ENCODE data around the gene NCAPD3.

The NCAPD3 gene

DNA sequence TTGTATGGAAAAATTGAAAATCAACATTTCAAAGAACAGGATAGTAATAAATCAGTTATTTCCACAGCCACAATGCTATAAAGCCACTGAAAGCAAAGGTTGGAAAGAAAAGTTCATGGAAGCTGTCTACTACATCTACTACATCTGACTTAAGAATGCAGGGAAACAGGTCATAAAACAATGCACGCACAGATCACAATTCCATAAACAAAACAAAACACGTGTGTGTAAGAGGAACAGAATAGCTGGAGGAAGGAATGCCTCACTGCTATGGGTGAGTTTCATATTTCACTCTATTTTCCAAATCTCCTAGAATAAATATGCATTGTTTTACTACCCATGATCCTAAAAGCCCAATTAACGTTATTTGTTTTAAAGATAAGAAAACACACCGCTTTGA, 66.3 kb downstream of the NCAPD3 start:
- no peak for DNase-seq

DNA sequence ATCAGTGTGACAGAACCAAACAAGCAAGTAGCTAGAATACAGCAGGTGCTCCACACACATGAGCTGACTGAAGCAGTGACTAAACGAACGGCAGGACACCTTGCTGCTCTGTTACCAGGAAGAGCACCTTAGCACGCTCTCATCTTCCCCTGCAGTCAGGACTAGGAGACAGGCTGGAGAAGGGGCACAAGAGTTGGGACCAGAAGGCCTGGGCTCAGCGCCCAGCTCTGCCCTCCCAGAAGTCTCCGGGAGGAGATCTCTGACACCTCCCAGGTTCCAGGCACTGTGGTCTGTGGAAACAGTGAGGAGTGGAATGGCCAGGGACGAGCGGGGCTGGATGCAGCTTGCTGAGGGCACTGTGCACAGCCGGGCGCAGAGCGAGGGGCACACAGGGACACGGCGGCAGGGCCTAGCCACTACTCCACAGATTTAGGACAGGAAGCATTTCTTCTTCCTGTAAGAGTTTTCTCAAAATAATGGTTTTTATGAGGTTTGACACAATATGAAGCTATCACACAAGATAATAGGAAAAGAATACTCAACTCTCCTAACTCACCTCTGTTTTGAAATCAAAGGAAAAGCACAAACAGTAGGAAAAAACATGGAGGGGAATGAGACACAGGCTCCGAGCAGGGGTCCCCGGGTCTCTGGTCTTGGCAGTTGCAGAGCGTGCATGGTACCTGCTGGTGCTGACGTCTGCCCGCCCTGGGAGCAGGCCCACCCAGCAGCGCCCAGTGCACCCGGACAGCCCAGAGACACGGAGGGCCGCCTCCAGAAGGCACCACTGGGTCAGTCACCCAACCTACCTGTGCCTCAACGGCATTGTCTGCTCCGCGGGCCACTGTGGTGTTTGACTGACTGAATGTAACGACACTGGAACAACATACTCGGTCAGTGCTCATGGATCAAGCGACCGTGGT, 67.6 kb downstream of the NCAPD3 start:
- DNase-seq, result no peak

DNA sequence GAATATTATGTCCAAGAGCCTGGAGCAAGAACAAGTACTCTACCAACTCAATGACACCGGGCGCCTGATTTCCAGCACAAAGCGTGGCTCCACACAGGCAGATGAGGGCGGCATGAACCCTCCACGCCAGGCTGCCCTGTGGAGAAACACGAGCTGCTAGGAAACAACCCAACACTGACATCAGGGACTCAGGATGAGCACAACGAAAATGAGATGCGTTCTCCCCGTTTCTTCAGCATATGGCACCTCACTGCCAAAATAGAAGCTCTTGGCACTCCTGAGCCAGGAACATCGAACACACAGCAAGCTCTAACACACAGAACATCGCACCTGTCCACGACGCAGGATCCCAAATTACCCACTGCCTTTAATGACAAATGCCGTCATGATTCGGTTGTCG, 68.3 kb downstream of the NCAPD3 start:
- DNase-seq, result no peak

DNA sequence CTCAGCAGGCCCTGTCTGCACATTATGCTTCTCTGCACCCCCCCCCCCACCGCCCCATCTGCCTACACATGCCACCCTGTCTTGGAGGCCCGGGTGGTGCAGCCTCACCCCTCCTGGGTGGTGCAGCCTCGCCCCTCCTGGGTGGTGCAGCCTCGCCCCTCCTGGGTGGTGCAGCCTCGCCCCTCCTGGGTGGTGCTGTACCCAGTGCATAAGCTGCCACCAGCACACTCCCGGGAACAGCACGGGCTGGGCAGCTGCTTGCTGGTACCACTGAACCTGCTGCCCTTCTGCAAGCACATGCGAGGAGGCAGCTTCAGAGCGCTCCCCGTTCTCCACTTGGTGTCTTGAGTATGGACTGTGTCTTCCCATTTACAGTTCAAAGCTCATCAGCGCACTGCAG, 69.3 kb downstream of the NCAPD3 start:
- no peak for DNase-seq

DNA sequence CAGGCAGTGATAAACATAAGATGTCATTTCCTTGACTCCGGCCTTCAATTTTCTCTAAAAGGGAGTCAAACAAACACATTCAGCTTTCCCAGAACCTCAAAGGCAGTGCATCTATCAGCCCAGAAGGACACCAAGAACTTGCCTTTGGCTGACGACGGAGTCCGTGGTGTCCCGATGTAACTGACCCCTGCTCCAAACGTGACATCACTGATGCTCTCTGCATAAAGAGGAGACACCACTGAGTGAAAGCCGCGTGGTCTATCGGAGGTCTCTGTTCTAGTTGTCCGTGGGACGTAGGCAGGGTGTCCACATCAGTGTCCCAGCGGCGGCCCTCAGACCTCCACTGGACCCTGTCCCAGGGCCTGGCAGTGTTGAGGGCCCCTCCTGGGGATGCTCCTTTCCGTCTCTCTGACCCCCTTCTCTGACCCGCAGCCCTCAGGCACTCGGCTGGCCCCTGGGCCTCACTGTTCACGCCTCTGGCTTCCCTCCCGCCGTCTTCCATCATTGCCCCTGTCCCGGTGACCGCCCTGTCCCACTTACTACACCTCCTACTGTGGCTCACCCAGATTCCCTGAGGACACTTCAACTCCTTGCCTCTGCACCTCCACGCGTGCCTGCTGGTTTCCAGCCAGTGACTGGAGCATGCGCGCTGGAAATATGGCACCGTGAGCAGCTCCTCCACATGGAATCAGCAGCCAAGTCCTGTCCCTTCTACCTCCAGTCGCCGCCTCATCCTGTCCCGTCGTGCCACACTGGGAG, 70.4 kb downstream of the NCAPD3 start:
- DNase-seq, result no peak

DNA sequence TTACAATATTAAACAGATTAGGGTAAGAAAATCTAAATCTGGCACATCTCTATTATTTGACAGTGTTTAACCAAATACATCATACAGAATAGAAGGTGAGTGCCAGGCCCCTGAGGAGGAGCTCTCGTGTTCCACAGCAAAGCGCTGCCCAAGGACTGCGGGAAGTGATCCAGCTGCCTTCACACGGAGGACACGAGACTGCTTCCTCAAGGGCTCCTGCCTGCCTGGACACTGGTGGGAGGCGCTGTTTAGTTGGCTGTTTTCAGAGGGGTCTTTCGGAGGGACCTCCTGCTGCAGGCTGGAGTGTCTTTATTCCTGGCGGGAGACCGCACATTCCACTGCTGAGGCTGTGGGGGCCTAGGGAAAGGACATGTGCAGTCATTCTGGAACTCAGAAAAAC, 71.1 kb downstream of the NCAPD3 start:
- DNase-seq, result no peak

DNA sequence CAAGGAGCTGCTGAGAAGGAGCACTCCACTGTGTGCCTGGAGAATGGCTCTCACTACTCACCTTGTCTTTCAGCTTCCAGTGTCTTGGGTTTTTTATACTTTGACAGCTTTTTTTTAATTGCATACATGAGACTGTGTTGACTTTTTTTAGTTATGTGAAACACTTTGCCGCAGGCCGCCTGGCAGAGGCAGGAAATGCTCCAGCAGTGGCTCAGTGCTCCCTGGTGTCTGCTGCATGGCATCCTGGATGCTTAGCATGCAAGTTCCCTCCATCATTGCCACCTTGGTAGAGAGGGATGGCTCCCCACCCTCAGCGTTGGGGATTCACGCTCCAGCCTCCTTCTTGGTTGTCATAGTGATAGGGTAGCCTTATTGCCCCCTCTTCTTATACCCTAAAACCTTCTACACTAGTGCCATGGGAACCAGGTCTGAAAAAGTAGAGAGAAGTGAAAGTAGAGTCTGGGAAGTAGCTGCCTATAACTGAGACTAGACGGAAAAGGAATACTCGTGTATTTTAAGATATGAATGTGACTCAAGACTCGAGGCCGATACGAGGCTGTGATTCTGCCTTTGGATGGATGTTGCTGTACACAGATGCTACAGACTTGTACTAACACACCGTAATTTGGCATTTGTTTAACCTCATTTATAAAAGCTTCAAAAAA, 72.6 kb downstream of the NCAPD3 start:
- DNase-seq, result no peak

DNA sequence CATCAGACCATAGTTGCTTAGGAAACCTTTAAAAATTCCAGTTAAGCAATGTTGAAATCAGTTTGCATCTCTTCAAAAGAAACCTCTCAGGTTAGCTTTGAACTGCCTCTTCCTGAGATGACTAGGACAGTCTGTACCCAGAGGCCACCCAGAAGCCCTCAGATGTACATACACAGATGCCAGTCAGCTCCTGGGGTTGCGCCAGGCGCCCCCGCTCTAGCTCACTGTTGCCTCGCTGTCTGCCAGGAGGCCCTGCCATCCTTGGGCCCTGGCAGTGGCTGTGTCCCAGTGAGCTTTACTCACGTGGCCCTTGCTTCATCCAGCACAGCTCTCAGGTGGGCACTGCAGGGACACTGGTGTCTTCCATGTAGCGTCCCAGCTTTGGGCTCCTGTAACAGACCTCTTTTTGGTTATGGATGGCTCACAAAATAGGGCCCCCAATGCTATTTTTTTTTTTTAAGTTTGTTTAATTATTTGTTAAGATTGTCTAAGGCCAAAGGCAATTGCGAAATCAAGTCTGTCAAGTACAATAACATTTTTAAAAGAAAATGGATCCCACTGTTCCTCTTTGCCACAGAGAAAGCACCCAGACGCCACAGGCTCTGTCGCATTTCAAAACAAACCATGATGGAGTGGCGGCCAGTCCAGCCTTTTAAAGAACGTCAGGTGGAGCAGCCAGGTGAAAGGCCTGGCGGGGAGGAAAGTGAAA, 73.4 kb downstream of the NCAPD3 start:
- no peak for DNase-seq

DNA sequence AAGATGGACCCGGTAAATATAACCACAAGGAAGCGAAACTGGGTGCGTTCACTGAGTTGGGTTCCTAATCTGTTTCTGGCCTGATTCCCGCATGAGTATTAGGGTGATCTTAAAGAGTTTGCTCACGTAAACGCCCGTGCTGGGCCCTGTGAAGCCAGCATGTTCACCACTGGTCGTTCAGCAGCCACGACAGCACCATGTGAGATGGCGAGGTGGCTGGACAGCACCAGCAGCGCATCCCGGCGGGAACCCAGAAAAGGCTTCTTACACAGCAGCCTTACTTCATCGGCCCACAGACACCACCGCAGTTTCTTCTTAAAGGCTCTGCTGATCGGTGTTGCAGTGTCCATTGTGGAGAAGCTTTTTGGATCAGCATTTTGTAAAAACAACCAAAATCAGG, 74.4 kb downstream of the NCAPD3 start:
- no peak for DNase-seq

DNA sequence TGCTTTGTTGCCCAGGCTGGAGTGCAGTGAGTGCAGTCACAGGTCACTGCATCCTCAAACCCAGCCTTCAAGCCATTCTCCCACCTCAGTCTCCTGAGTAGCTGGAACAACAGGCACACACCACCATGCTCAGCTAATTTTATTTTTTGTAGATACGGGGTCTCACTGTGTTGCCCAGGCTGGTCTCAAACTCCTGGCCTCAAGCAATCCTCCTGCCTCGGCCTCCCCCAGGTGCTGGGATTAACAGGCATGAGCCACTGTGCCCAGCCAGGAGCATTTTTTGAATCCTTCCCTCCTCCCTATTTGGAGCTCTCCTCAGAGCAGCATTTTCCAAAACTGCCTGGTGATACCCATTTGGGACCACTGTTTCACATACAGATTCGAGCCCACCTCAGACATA, 77.2 kb downstream of the NCAPD3 start:
- no peak for DNase-seq

DNA sequence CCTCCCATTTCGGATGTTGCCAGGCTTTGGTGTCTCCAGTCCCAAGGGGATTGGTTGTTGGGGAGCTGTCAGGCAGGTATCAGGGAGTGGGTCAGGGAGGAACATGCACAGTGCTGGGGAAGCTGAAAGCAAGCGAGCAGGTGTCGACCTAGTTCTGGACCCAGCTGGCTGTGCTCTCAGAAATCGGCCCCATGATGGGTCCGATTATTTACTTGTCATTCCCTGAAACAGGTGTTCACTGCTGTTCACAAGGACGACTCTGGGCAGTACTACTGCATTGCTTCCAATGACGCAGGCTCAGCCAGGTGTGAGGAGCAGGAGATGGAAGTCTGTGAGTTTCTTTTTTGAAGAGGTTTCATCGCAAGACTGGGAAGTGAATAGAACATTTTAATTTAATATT, 78.1 kb downstream of the NCAPD3 start:
- DNase-seq, result no peak

DNA sequence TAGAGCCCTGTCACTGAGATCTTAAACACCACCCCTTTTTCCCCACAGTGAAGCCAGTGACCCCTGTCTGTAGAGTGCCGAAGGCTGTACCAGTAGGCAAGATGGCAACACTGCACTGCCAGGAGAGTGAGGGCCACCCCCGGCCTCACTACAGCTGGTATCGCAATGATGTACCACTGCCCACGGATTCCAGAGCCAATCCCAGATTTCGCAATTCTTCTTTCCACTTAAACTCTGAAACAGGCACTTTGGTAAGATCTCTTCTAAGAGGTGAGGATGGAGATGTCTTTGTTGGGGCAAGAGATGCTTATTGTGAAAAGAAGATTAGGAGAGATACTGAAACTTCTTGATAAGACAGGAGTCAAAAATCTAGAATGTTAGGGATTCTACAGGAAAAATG, 79.0 kb downstream of the NCAPD3 start:
- DNase-seq, result no peak

DNA sequence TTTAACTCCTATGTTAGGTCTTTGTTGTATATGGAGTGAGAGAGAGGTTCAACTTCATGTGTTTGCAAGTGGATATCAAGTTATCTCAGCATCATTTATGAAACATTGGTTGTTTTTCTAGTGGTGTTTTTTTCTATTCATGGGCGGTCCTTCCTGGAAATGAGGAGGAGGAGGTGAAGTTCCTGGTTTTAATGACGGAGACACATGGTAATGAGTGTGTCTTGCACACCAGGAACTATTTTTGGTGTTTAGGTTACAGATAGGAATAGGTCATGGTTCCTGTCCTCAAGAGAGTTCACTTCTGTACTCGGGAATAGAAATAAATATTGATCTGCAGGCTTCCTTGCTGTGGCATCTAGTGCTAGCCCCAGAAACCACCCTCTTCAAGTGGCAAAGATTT, 80.0 kb downstream of the NCAPD3 start:
- DNase-seq, result no peak

DNA sequence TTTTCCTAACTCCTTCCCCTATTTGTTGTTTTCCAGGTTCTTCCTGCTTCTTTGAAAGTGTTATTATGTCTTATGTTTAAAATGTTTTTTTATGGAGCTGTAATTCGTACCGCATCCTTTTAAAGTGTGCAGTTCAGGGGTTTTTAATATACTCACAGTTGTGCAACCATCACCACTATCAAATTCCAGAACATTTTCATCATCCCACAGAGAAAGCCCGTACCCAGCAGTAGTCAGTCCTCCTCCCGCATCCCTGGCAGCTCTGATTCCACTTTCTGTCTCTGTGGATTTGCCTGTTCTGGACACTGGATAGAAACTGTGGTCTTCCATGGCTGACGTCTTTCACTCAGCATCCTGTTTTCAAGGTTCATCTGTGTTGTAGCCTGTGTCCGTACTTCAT, 81.2 kb downstream of the NCAPD3 start:
- DNase-seq, result no peak

DNA sequence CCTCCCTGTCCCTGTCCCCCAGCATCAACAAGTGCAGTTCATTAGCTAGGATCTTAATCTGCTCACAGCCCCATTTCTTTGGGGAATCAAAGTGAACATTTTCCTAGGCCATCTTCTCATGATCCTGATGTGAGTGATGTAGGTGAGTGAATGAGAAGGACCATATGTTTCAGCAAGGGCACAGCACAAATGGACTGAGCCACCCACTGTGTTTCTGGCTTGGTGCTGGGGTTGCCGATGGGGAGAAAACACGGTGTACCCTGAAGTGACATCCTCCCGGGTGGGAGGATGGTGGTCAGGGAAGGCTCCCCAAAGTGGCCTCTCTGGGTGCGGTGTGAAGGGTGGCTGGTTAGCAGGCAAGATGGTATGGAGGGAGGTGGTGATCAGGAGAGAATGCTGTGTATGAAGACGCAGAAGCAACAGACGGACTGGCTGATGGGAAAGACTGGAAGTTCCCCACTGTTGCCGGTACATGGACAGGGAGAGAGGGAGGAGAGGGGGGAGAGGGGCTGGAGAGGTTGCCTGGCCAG, 82.7 kb downstream of the NCAPD3 start:
- no peak for DNase-seq

DNA sequence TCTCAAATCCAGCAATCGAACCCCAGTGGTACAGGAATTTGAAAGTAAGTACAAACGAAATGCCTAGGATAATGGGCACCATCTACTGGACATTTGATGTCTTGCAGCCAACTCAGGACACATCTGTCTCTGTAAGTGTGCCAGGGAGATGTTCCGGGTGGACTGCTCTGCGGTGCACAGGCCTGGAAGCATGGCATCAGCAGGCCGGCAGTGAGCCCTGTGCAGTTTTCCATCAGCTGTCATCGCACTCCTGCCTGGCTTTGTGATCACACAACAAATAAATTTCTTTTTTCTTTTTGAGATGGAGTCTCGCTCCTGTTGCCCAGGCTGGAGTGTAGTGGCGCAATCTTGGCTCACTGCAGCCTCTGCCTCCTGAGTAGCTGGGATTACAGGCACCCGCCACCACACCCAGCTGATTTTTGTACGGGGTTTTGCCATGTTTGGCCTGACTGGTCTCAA, 83.9 kb downstream of the NCAPD3 start:
- DNase-seq, result peak; percentile 18 to 59

DNA sequence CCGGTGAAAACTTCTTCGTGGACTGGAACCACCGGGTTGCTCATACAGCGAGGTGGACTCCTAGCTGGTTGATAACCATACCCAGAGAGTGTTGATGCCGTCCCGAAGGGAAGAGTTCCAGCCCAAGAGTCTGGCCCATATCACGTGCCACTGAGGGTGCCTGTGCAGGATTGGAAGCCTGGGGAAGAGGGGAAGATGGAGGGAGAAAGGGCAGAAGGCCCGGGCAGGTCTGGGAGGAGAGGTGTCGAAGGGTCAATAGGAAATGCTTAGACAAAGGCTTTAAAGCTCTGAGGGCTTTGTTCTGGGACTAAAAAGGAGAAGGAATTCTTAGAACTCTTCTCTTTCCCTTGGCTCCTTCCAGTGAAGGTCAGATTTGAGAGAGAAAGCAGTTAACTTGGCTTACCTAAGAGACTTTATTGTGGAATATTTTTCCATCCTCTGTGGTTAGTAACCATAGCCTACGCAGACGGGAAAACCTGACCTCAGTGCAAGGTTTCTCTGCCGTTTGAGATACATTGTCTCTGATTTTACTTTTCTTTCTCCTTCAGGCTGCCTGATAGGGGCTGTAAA, 84.4 kb downstream of the NCAPD3 start:
- DNase-seq, result no peak

DNA sequence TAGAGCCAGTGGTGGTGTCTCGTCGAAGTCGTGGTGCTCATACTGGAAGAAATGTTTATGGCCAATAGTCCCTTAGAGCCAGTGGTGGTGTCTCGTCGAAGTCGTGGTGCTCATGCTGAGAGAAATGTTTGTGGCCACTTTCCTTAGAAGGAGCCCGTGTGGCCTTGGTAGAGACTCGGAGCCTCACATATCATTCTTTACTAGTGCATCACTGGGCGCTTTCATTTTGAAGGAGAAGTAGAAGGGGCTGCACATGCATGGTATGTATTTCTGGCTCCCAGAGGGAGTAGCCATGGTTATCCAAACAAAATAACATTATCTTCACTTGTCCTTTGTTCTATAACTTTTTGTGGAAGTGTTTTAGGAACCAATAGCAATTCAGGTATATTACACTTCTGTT, 85.4 kb downstream of the NCAPD3 start:
- no peak for DNase-seq

DNA sequence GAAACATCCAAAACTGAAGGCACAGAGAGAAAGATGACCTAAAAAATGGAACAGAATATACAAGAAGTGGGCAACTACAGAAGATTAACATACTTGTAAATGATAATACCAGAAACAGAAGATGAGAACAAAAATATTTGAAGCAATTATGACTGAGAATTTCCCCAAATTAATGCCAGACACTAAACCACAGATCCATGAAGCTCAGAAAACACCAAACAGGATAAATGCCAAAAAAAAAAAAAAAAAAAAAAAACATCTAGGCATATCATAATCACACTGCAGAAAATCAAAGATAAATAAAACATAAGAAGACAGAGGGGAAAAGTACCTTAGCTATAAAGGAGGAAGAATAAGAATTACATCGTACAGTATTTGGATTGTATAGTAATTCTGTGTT, 89.6 kb downstream of the NCAPD3 start:
- DNase-seq, result no peak

DNA sequence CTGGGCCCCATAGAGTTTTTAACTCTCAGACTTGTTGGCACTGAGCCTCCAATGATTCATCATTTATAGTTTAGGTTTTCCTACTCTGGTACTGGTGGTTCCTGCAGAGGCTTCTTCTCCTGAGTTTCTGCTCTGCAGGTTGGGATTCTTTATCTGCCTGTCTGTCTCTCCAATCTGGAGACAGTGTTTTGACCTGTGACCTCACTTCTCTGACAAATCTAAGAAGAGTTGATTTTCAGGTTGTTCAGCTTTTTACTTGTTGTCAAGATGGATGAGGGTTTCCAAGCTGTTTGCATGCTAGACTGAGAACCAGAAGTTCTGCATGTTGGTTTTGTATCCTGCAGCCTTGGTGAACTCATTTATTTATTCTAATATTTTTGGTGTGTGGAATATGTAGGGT, 91.0 kb downstream of the NCAPD3 start:
- no peak for DNase-seq

DNA sequence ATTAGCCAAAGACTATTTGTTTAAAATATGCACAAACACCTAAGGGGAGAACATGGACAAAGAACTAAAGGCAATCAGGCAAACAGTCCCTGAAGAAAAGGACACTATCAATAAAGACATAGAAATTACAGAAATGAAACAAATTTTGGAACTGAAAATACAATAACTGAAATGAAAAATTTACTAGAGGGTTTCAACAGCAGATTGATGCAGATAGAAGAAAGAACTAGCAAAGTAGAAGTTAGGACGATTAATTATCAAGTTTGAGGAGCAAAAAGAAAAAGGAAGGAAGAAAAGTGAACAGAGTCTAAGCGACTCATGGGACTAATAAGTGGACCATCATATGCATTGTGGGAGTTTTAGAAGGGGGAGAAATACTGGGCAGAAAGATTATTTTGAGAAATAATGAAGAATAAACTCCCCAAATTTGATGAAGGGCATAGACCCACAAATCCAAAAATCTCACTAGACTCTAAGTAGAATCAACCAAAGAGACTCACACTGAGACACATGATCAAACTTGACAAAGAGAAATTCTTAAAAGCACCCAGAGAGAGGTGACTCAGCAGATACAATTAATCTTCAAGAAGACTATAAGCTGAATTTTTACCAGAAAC, 92.0 kb downstream of the NCAPD3 start:
- no peak for DNase-seq

All from inflammatory macrophage treated with lipopolysaccharide for 1 hour (primary cell).